Activated B cell treated with CpG ODN at 0.5 μM for 24 hours (primary cell): ENCODE results near the gene SFRP4. TPM values are rescaled to one million over a fixed set of nuclear protein-coding genes. Genes with fewer than 3 reads are reported as not detected.

Experiments used
- ATAC-seq: fragments of 200-7000 bp; cut with Tn5 transposase; one replicate; pipeline ENCODE4 v1.10.0; 2021; ENCODE audit warnings: low read depth, mild to moderate bottlenecking, moderate library complexity
- CTCF ChIA-PET: fragments of 350-600 bp; sonication (Branson Sonifier 250); formaldehyde crosslinking; loops from one replicate; lab custom pipeline; 2021; ENCODE audit warnings: antibody characterized with exemption; lab: Charles Lee
- POLR2A ChIA-PET: fragments of 350-600 bp; sonication (Branson Sonifier 250); formaldehyde crosslinking; loops from one replicate; lab custom pipeline; 2021; ENCODE audit warnings: antibody characterized with exemption; lab: Charles Lee
- DNase-seq: peaks from one replicate; pipeline ENCODE4 v3.0.0; 2022
- H3K27ac Mint-ChIP-seq: one replicate; pipeline ENCODE4 v1.8.0; 2020; ENCODE audit warnings: mixed read lengths
- H3K27me3 Mint-ChIP-seq: one replicate; pipeline ENCODE4 v1.8.0; 2021; ENCODE audit warnings: mixed read lengths
- H3K36me3 Mint-ChIP-seq: one replicate; pipeline ENCODE4 v1.8.0; 2021; ENCODE audit warnings: low read depth, mixed read lengths
- H3K4me1 Mint-ChIP-seq: one replicate; pipeline ENCODE4 v1.8.0; 2021; ENCODE audit warnings: mixed read lengths
- H3K4me3 Mint-ChIP-seq: one replicate; pipeline ENCODE4 v1.8.0; 2020; ENCODE audit warnings: mild to moderate bottlenecking, mixed read lengths
- H3K9me3 Mint-ChIP-seq: one replicate; pipeline ENCODE4 v1.8.0; 2020; ENCODE audit warnings: mixed read lengths
- intact Hi-C: fragments of 100-400 bp; cut with micrococcal nuclease; formaldehyde crosslinking; loops from one replicate; pipeline ENCODE4 v1.15.1; 2024
- total RNA-seq: library from RNA; stranded (reverse); gene quantifications from 2 replicates; pipeline ENCODE4 v1.2.3, GENCODE V29; 2022
- TF ChIP-seq, protein P1 (sequence below): fragments of 200-600 bp; IDR thresholded peaks from one replicate; pipeline ENCODE4 v1.8.0; 2022; ENCODE audit warnings: antibody characterized with exemption, mild to moderate bottlenecking

Gene SFRP4
- total RNA-seq, 1 donor from 2014 or later = not detected

DNA sequence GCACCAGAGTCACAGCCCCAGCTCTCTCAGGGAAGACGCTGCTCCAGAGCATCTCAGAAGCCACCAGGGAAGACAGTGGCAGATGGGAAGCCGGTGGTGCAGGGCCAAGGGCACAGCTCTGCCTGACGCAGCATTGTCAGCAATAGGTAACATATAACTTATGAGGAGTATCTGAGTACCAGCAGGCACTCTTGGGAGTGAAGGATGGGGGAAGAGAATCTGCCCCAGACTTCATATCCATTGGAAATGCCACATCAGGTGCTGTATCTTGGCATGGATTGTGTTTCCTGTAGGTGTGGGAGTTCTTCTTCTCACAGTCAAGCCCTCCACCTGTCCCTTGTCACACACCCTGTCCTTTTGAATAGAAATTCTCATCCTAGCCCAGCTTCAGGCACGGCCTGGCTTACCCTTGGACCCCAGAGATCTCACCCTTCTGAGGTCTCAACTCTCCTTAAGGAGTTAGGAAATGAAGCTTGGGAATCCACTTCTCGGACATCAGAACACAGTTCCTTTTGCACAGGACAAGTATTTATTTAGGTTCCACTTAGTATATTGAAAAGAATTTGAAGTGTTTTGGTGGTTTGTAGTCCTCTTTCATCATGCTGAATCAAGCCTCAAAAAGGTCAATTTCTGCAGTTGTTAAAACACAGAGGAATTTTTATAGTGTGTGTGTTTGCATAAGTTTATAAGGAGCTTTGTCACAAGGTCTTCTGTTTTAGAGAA is 13.8 kb upstream of the SFRP4 start:
- Mint-ChIP-seq H3K4me3 (no peak overlapping the region), H3K4me1 (no peaks in the 10 kb centered on the region), H3K27ac (no peak overlapping the region), H3K27me3 (no peaks in the 10 kb centered on the region), H3K36me3 (no peaks in the 10 kb centered on the region), H3K9me3 (peaks cover 2% of the 10 kb centered on the region)
- DNase-seq (no peak), ATAC-seq (no peak)
- CTCF ChIA-PET = no interaction called here
- POLR2A ChIA-PET = no interaction called here
- intact Hi-C loops = no loop called here
- TF ChIP-seq, protein P1, sequence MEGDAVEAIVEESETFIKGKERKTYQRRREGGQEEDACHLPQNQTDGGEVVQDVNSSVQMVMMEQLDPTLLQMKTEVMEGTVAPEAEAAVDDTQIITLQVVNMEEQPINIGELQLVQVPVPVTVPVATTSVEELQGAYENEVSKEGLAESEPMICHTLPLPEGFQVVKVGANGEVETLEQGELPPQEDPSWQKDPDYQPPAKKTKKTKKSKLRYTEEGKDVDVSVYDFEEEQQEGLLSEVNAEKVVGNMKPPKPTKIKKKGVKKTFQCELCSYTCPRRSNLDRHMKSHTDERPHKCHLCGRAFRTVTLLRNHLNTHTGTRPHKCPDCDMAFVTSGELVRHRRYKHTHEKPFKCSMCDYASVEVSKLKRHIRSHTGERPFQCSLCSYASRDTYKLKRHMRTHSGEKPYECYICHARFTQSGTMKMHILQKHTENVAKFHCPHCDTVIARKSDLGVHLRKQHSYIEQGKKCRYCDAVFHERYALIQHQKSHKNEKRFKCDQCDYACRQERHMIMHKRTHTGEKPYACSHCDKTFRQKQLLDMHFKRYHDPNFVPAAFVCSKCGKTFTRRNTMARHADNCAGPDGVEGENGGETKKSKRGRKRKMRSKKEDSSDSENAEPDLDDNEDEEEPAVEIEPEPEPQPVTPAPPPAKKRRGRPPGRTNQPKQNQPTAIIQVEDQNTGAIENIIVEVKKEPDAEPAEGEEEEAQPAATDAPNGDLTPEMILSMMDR = no peak

DNA sequence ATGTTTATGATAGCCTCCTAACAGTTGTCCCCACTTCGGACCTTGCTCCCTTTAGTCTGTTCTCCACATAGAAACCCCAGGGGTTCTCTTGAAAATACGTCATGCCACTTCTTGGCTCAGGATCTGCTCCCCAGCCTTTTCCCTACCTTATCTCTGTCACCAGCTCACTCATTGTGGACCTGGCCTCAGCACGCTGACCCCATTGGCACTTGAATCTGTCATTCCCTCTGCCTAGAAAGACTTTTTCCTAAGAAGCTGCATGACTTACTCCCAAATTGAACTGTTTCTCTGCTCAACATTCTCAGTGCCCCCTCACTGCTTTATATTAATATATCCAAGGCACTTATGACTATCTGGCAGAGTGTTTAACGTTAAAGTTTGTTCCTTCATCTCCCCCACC is 12.3 kb upstream of the SFRP4 start:
- Mint-ChIP-seq H3K4me1 (no peaks in the 10 kb centered on the region), H3K4me3 (no peak overlapping the region), H3K27me3 (peaks cover 6% of the 10 kb centered on the region), H3K27ac (no peak overlapping the region), H3K9me3 (peaks cover 4% of the 10 kb centered on the region), H3K36me3 (no peaks in the 10 kb centered on the region)
- POLR2A ChIA-PET = no interaction called here
- CTCF ChIA-PET = no interaction called here
- DNase-seq (no peak), ATAC-seq (no peak)
- TF ChIP-seq, protein P1 = no peak
- intact Hi-C loops = no loop called here

DNA sequence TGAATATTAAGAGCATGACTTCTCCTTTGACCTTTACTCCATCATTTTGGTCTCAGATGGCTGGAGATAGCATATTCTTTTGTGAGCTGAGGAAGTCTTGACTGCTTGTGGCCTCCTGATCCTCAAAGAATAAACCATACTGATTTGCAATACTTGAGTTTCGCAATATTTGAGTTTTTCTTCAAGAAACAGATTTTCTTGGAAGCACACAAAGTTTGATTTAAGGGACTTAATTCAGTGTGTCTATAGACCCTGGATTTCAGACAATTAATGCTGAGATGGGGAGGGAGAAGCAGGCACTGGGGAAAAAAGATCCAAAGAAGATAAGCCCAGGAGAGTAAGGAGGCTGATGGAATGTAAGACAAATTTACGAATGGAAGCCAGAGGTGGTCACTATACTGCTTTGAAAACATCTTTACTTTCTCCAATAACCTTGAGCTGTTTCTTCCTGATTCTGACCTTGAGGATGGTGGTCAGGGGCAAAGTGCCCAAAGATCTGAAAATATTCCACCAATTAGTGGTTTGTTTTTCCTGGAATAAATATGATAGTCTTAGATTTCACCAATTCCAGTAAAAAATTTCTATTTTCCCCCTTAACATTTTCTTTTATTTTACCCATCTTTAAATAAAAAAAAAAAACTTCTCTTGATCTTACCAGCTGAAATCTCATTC is 11.3 kb upstream of the SFRP4 start:
- ChIA-PET CTCF (no interaction called here), POLR2A (no interaction called here)
- intact Hi-C loops = no loop called here
- Mint-ChIP-seq H3K36me3 (no peaks in the 10 kb centered on the region), H3K27ac (no peak overlapping the region), H3K9me3 (peaks cover 4% of the 10 kb centered on the region), H3K4me1 (no peaks in the 10 kb centered on the region), H3K27me3 (peaks cover 12% of the 10 kb centered on the region), H3K4me3 (no peak overlapping the region)
- DNase-seq = no peak
- ATAC-seq = no peak
- TF ChIP-seq, protein P1 = no peak

DNA sequence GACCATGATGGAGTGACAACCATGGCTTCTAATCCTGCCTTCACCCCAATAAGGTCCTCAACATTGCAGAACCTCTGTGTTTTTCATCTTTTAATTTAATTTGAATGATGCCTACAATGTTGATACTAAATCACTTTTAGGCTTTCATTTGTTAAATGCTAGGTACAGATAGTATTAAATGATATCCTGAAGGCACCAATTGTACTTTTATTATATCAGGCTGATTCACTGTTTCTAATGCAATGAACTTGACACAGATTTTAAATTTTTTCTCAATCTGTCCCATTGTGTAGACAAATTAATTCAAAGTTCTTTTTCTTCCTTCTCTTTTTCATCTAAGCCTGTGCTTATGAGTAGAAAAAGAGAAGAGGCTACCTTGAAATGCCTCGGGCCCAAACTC is 9.0 kb upstream of the SFRP4 start:
- ChIA-PET POLR2A (no interaction called here), CTCF (no interaction called here)
- Mint-ChIP-seq H3K4me1 (peaks cover 9% of the 10 kb centered on the region), H3K27me3 (peaks cover 20% of the 10 kb centered on the region), H3K27ac (no peak overlapping the region), H3K9me3 (peaks cover 4% of the 10 kb centered on the region), H3K4me3 (no peak overlapping the region), H3K36me3 (no peaks in the 10 kb centered on the region)
- intact Hi-C loops = no loop called here
- ATAC-seq = no peak
- DNase-seq = no peak
- TF ChIP-seq, protein P1 = no peak

DNA sequence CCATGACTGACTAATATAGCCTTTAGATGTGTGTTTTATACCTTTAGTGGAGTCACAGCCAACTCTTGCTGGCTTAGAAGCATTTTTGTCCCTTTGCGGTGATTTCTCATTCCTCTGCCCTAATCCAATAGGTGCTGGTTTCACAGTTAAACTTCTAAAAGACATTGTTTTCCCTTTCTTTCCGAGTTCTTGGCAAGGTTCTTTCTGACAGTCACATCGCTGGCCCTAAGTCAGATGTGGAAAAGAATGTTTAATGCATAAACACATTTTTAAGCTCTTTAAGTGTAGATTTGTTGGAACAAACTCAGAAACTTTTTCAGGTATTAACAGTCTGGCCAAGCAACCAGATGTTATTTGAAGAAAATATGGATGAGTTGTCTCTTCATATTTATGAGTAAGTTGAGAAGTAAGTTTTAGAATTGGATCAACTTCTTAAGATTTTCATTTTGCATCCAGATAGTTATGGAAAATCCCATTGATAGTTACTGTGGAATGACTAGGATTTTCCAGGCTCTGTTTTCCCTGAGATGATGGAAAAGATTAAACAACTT is 7.9 kb upstream of the SFRP4 start:
- ChIA-PET POLR2A (no interaction called here), CTCF (no interaction called here)
- no peaks in the 10 kb centered on the region for H3K36me3 Mint-ChIP-seq
- DNase-seq = no peak
- no peak overlapping the region for H3K4me3 Mint-ChIP-seq
- ATAC-seq = no peak
- peaks cover 29% of the 10 kb centered on the region for H3K27me3 Mint-ChIP-seq
- TF ChIP-seq, protein P1 = no peak
- H3K9me3 Mint-ChIP-seq = peaks cover 4% of the 10 kb centered on the region
- no peak overlapping the region for H3K27ac Mint-ChIP-seq
- H3K4me1 Mint-ChIP-seq = peaks cover 14% of the 10 kb centered on the region
- intact Hi-C loops = no loop called here
